OCI-M2 (cell line): ENCODE data around the gene GRM5.
"Not testable (repeated sequence)": the region's sequence is repeated elsewhere in the genome, so short reads cannot be mapped to it uniquely, and the experiment has no call there.

Source experiments
- DNase-seq: peaks from one replicate; lab custom pipeline; 2025; ENCODE audit not compliant: unreplicated experiment; lab: John Stamatoyannopoulos, UW

The GRM5 gene

GRCh38 chr11:88975441-88975840, 90.3 kb downstream of the GRM5 start:
- not testable (repeated sequence) for DNase-seq

DNA sequence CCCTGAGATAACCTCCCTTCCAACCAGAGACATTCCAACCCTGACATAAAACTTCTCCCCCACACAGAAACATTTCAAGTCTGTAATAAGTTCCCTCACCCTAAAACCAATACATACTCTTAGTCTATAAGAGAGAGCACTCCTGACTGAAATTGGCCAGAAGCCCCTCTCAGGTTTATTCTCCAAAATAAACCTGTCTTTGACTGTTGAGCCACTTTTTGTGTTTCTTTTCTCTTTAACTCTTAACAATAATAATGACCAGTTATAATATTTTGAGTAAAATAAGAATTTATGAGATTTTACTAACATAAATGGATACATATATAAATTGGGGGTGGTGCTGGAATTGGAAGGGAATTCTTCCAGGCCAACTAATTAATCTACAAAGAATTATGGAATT, 93.6 kb downstream of the GRM5 start:
- no peak for DNase-seq

DNA sequence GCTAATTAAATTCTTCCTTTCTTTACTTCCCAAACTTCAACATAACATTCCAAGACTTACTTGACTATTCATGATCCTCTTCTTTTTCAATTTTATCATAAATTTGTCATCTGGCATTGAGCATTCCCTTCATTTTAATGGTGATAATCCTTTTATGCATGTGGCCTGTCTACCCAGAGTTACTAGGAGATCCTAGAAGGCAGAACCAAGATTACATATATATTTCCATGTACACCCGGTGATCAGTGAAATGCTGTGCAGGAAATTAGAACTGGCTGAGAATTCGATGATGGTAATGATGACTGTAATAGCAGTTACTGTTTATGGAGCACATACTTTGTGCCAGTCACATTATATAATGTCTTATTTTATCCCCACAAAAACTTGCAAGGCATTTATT, 104.2 kb downstream of the GRM5 start:
- DNase-seq, result not testable (repeated sequence)

DNA sequence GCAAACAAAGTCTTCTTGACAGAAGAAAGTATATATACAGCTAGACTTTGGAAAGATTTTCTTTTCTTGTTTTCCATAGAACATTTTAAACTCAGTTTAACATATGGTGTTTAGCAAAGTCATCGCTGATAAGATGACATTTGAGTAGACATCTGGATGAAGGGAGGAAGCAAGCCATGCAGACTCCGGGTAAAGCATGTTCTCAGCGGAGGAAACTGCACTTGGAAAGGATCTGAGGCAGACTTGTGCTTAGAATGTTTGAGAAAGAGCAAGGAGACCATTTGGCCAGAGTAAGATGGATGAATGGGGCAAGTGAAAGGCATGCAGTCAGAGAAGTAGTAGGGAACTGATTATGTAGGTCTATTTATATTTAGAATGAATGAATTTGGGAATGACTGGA, 105.9 kb downstream of the GRM5 start:
- DNase-seq, result not testable (repeated sequence)

- DNase-seq, result no peak
Measured at GRCh38 chr11:88950975-88951374, 114.8 kb downstream of the GRM5 start.

DNA sequence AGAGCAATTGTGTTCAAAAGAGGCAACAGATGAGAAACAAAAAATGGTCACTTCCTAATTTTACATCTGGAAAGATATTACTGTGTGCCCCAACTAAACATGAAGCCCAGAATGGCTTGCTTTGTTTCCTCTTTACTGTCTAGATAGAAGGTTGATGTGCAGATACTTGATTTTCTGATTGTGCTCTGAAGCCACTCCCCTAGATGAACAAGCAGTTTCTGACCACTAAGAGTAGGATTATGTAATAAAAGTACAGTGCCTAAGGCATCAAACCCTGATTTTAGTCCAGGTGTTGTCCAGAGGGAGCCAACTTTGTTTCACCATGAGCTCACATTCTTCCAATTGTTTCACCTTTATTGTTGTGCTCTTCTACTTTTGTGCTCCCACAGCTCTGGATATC, 116.9 kb downstream of the GRM5 start:
- DNase-seq, result not testable (repeated sequence)

DNA sequence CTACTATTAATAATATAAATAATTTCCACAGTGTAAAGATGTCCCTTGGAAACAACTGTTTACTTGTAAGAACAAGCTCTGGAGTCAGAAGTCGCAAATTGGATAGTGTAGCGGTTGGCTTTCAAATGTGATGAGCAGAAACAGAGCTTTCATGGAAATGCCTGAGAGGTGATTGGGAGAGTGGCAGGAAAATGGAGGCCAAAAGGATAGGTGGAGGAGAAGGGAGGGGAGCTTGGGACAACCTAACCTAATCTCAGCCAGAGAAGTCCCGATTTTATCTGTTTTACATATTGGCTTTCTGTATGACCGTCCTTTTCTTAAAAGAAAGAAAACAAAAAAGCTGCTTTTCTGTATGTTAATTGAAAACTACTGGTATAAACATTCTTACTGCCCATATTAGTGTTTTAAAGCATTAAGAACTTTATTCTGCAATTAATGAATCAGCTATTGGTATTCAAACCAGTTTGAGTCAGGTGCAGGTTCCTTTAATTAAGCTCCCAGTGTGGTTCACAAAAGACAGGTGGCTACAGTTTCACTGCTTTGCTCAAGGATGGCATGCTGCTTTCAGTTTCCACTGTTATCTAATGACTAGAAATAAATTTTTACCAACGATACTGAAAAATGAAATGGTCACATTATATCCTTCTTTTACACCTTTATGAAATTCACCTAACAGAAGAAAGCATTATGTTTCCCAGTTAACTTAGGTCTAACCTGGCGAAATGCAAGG, 117.8 kb downstream of the GRM5 start:
- not testable (repeated sequence) for DNase-seq

DNA sequence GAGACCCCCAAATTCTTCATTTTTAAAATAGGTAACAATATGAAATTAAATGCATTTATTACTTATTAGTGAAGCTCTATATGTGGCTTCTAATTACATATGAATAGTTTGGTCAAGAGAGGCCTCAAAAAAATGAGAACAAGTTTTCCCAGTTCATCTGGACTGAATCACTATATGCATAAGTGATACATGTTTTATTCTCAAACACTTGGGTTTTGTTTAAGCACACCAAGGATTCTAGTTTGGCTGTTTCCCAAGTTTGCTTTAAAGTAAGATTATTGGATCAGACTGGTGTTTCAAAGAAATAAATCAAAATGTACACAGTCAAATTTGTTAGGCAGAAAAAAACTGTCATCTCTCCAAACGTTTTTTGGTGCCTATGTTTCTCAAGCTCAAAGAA, 136.1 kb downstream of the GRM5 start:
- not testable (repeated sequence) for DNase-seq

GRCh38 chr11:88917065-88917464, 148.7 kb downstream of the GRM5 start:
- DNase-seq, result not testable (repeated sequence)

GRCh38 chr11:88909500-88909899, 156.3 kb downstream of the GRM5 start:
- DNase-seq, result no peak

DNA sequence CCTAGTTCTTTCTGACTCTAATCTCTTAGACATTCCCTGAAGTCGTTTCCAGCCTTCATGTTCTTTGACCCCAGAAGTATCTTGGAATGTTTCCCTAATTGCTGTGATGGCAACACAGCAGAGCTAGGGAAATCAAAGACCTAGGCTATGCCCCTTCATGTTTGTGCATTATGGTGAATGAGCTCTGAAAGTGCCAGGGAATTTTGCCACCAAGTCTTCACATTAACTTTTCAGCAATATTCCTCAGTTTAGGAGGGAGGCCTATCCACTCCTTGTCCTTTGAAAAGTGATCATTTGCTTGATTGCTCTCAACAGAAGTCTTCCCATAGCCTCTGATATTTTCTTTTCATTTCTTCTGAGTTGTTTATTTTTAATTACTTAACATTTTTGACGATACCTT, 164.3 kb downstream of the GRM5 start:
- DNase-seq, result not testable (repeated sequence)

DNA sequence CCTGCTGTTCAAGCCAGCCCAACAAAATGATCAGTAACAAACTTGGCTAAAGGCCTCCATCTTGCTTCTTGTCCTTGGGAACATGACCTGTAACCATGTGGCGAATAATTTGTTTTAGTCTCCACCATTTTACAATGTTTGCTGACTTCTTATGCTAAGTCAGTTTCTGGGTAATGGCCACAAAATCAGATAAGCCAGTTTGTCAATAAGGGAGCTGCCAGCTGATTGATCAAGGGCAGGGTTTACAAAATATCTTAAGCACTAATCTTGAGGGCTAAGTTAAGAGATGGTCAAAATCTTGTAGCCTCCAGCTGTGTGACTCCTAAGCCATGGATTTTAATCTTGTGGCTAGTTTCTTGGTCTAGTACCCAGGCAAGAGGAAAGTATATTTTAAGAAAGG, 176.9 kb downstream of the GRM5 start:
- not testable (repeated sequence) for DNase-seq

DNA sequence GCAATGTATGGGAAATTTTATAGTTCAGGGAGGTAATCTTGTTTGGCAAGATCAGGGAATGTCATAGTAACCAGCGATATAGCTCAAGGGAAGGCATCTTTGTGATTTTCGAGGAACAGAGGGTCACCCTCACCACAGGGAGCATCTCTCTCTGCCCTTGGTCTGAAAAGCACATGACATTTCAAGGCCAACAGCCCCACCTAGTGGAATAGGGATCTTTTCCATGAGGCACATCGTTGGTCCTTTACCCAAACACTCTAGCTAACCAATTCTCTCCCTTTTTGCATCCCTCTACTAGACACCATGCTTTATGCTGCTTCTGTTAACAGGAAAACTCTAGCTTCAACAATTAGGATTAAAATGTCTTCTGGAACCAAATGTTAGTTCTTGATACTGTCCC, 179.0 kb downstream of the GRM5 start:
- DNase-seq, result no peak

- not testable (repeated sequence) for DNase-seq
Measured at GRCh38 chr11:88882800-88883199, 183.0 kb downstream of the GRM5 start.

DNA sequence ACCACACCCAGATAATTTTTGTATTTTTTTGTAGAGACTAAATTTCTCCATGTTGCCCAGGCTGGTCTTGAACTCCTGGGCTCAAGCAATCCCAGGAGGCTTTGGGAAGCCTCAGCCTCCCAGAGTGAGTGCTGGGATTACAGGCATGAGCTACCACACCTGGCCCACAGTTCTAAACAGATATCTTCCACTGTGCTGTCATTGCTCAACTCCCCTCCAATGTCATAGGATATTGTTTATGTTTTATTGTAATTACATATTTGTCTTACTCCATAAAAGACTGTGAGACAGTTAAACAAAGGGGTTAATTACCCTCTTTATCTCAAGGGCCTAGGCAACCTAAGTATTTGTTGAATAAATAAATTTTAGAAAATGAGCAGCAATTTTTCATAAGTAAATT, 204.2 kb downstream of the GRM5 start:
- DNase-seq, result no peak

- not testable (repeated sequence) for DNase-seq
Measured at GRCh38 chr11:88860431-88860830, 205.4 kb downstream of the GRM5 start.

DNA sequence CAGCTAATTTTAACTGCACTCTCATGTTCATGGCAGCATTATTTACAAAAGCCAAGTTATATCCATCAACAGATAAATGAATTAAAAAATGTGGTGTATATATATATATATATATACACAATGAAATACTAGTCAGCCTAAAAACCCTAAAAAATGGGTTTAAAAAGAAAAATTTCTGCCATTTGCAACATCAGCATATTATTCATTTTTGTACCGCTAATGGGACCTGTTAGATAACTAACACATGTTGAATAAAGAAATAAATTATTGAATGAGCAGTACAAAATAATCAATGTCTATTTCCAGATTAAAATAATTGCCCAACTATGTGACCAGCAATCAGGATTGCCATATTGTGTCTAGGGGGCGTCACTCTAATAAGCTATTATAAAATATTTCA, 211.8 kb downstream of the GRM5 start:
- DNase-seq, result not testable (repeated sequence)

GRCh38 chr11:88851547-88851946, 214.2 kb downstream of the GRM5 start:
- not testable (repeated sequence) for DNase-seq

- DNase-seq, result not testable (repeated sequence)
Measured at GRCh38 chr11:88849773-88850172, 216.0 kb downstream of the GRM5 start.

- no peak for DNase-seq
Measured at GRCh38 chr11:88849368-88849767, 216.4 kb downstream of the GRM5 start.

GRCh38 chr11:88846266-88846665, 219.5 kb downstream of the GRM5 start:
- not testable (repeated sequence) for DNase-seq

DNA sequence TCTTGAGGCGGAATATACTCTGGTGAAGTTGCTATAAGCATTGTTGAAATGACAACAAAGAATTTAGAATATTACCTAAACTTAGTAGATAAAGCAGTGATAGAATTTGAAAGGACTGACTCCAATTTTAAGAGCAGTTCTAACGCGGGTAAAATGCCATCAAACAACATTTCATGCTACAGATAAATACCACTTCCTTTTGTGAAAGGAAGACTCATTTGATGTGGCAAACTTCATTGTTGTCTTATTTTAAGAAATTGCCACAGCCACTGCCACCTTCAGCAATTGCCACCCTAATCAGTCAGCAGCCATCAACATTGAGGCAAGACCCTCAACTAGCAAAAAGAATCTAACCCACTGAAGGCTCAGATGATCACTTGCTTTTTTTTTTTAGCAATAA, 220.8 kb downstream of the GRM5 start:
- not testable (repeated sequence) for DNase-seq
